Stimulated activated CD4-positive, alpha-beta T cell treated with anti-CD3 and anti-CD28 coated beads, Interleukin-12 subunit alpha, Interleukin-12 subunit beta, amount 100 ng/mL, for 24 hours (primary cell): ENCODE results near the gene HELQ.
"Not testable (repeated sequence)": the region's sequence is repeated elsewhere in the genome, so short reads cannot be mapped to it uniquely, and the experiment has no call there.

Experiments used
- DNase-seq, 2 experiments: peaks; one replicate each; pipeline ENCODE4 v3.0.0-alpha.2; 2020; ENCODE audit warnings: low read depth in 2 of 2

HELQ gene

GRCh38 chr4:83455281-83456183 lies at the start of gene HELQ, which contains the start of gene MRPS18C:
TSS of gene HELQ (minus strand) at chr4:83455823. CDS start at chr4:83455693, 130 bp downstream.
TSS of gene MRPS18C (plus strand) at chr4:83456058. CDS start at chr4:83456078, 20 bp downstream.
- DNase-seq, result peak; percentile 88 to 89

- no peak for DNase-seq
These were observed 49.4 kb upstream of the HELQ start for GRCh38 chr4:83504996-83505395.

DNA sequence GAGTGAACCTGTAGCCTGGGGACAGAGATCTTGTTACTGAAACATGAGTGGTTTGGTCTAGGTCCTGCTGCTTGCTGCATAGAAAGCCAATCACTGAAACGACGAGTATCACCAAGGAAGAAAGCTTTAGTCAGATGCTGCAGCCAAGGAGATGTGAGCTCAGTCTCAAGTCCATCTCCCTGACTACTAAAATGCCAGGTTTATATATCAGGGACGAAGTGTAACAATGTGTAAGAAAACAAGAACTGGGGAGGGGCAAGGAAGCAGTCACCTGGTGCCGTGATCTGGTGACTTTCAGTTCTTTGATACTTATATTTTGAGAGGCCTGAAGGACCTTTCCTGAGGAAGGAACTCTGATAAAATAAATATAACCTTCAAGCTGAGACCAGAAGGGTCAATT lies 48.9 kb upstream of the HELQ start:
- no peak for DNase-seq

- DNase-seq, result no peak
These were observed 48.4 kb upstream of the HELQ start for GRCh38 chr4:83503974-83504373.

DNA sequence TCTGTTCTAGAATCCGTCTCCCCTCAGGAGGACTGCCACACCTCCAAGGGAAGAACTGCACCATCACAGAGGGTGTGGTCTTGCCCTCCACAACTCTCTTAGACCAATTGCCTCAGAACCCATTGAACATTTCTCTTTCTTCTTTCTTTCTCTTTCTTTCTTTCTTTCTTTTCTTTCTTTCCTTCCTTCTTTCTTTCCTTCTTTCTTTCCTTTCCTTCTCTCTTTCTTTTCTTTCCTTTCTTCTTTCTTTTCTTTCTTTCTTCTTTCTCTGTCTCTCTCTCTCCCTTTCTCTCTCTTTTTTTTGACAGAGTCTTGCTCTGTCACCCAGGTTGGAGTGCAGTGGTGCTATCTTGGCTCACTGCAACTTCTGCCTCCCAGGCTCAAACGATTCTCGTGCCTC lies 46.0 kb upstream of the HELQ start:
- not testable (repeated sequence) for DNase-seq

GRCh38 chr4:83498187-83498586 lies 42.6 kb upstream of the HELQ start:
- no peak for DNase-seq

GRCh38 chr4:83496085-83496917 lies 40.7 kb upstream of the HELQ start:
- DNase-seq, result not testable (repeated sequence)

DNA sequence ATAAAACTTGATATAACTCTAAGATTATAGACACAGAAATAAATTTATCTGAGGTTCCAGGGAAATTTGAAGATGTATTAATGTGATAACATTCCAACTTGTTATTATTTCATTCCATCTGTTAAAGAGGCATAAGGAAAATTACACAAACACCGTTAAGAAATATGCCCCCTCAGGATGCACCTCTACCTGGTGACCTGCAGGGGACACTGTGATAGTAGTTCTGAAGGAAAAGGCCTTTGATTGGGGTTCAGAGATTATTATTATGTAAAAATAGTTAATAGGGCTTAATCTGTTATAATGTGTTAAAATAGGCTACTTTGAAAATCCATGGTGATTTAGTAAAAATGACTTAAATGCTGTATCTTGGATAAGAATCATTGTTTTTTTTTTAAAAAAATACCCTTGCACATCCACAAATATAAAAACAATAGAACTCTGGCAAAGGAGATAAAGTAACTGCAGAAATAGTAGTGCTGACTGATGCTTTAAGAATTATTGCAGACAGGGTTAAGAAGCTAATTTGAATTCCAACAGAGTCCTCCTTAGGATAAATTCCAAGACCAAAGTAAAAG lies 35.3 kb upstream of the HELQ start:
- DNase-seq, result no peak

- DNase-seq, result no peak
These were observed 34.2 kb upstream of the HELQ start for GRCh38 chr4:83489711-83490326.

- DNase-seq, result no peak
These were observed 31.0 kb upstream of the HELQ start for GRCh38 chr4:83486457-83487129.

DNA sequence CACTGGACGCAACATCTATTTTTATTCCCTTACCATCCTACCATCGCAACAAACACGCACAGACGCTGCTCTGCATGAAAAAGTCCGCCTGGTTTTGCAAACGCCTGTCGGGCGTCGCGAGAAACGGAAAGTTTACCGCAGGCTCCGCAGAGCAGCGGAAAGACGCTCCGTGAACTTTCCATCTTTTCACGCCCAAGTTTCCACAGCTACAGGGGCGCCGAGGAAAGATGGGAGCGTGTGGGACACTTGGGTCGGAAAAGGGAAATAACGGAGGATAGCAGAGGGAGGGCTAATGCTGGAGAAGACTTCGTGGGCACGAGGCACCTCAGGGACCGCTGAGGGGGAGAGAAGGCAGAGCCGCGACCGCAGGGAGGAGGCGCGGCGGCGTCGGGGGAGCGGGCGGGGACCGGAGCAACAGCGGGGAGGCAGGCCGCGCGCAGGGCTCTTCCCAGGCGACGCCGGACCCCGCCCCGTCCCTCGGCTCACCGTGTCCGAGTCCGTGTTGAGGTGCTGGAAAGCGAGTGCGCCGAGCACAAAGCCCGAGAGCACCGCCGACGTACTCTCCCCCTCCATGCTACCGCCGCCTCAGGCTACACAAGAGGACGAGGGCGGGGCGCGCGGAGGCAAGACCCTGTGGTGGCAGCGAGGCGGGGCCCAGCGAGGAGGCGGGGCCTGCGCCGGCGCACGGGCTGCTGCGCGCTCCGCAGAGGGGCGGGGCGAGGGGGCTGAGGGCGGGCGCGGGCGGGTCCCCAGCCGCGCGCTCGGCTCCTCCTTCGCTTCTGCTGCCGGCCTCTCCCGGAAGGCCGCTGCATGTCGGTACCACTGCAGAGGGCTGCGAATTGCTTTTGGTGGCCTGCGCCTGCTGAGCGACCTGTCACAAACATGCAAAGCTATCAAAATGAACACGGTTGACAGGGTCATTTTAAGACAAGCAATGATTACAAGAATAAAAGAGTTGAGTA lies 29.2 kb upstream of the HELQ start, which contains the start of gene ABRAXAS1:
TSS of gene ABRAXAS1 (minus strand) at position 601 of the 962 bp plus-strand sequence. CDS start at position 573, 28 bp downstream.
- DNase-seq, result peak; percentile 86 to 90

DNA sequence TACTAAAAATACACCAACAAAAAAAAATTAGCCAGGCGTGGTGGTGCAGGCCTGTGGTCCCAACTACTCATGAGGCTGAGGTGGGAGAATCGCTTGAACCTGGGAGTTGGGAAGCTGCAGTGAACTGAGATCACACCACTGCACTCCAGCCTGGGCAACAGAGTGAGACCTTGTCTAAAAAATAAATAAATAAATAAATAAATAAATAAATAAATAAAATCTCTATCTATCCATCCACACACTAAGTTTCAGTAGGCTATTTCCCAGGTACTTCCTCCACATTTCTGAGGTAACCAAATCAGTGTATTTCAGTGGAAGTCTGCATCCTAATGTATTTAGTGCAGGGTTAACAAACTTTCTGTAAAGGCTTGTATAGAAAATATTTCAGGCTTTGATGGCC lies 18.3 kb upstream of the HELQ start:
- DNase-seq, result no peak

GRCh38 chr4:83473423-83473822 lies 17.8 kb upstream of the HELQ start:
- DNase-seq, result no peak

DNA sequence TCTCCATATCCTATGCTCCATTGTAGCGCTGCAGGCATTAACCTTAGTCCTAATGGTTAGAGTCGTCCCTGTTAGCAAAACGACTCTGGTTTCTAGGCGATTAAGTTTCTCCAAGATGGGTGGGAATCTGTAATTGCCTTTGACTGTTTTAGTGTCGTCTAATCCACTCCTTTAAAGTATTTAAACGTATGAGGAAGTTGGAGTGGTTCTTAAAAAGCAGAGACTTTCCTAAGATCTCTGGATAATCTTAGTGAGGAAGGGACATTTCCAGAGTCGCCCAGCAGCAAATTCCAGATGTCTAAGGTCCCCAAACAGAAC lies 520 bp upstream of the HELQ start:
- DNase-seq, result no peak

DNA sequence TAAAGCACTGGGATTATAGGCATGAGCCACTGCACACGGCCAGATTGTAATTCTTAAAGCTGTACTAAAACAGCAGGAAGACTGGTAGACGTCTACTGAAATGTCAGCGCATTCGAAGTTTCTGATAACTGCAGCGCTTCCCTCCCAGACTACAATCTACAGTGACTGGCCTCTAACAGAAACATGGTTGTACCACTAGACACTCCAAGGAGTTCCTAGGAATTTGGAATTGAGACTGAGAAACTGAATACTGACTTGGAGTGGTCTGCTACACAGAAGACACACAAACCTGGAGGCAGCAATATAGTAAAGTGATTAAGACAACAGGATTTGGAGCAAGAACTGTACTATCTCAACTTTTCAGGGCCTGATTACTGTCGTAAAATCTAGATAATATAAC lies 937 bp downstream of the HELQ start:
- no peak for DNase-seq

DNA sequence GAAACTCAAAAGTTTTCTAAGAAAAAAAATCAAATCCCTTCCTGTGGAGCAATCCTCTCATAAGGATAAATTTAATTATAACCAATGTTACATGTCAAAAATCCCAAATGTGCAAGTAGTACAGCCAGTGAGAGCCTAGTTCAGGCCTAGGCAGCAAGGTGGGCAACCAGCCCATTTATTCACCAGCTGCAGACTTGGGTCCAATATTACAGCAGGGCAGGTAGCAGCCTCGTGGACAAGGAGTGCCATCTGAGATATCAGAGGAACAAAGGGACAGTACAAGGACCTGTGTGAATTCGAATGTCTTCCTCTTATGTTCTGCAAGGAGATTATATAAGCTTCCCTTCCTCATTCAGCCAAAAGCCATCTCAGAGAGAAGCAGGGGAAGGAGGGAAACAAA lies 6.6 kb downstream of the HELQ start:
- no peak for DNase-seq

- no peak for DNase-seq
These were observed 14.7 kb downstream of the HELQ start for GRCh38 chr4:83440899-83441298.

GRCh38 chr4:83440148-83440814 lies 15.3 kb downstream of the HELQ start:
- no peak for DNase-seq

GRCh38 chr4:83438719-83439118 lies 16.9 kb downstream of the HELQ start:
- no peak for DNase-seq

DNA sequence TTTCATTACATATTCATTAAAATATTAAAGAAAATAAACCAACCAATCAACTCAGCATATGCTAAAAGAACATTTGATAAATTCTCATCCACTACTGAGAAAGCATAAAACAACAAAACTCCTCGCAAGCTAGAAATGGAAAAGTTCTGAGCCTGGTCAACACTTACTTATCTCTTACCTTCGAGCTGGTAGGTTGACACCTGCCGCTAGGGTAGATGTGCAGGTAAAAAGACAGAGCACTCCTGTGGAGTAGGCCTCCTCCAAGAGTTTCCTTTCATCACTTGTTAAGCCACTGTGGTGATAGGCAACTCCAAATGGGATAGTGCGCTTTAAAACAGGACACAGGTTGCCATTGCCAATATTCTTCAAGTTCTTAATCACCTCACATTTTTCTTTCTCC lies 18.9 kb downstream of the HELQ start:
- DNase-seq, result no peak
